Liver (tissue), 9 donors: ENCODE data around the gene CACNG6. TPM values are rescaled to one million over a fixed set of nuclear protein-coding genes. Genes with fewer than 3 reads are reported as not detected.

Experiments
- DNase-seq: peaks from one replicate; pipeline ENCODE4 v3.0.0-alpha.2; 2017; ENCODE audit warnings: low spot score
- H3K27ac ChIP-seq, 2 donors: one replicate each; pipeline ENCODE4 v1.7.0; 2013; ENCODE audit warnings: inconsistent platforms in 2 of 2, low read length in 2 of 2, control low read depth in 1 of 2, low read depth in 1 of 2, mild to moderate bottlenecking in 1 of 2
- H3K27me3 ChIP-seq, 4 donors: one replicate each; pipeline versions ENCODE4 v1.6.1 to v1.7.0; 2013; ENCODE audit warnings: low read length in 3 of 4, inconsistent platforms in 1 of 4, mild to moderate bottlenecking in 1 of 4, moderate library complexity in 1 of 4; ENCODE audit not compliant: control insufficient read depth in 4 of 4, insufficient read depth in 4 of 4
- H3K36me3 ChIP-seq, 4 donors: one replicate each; pipeline versions ENCODE4 v1.6.1 to v1.7.0; 2013; ENCODE audit warnings: low read length in 3 of 4, mild to moderate bottlenecking in 3 of 4, low read depth in 1 of 4, moderate library complexity in 1 of 4; ENCODE audit not compliant: control insufficient read depth in 4 of 4, insufficient read depth in 3 of 4
- H3K4me1 ChIP-seq, 4 donors: one replicate each; pipeline versions ENCODE4 v1.6.1 to v1.7.0; 2013; ENCODE audit warnings: low read length in 3 of 4, mild to moderate bottlenecking in 3 of 4, moderate library complexity in 1 of 4; ENCODE audit not compliant: control insufficient read depth in 4 of 4, insufficient read depth in 4 of 4
- H3K4me3 ChIP-seq, 3 donors: one replicate each; pipeline versions ENCODE4 v1.6.1 to v1.7.0; 2013; ENCODE audit warnings: low read length in 3 of 3, control low read depth in 1 of 3, low read depth in 1 of 3, mild to moderate bottlenecking in 1 of 3
- H3K9ac ChIP-seq, 2 donors: one replicate each; pipeline ENCODE4 v1.7.0; 2013; ENCODE audit warnings: low read length in 2 of 2, mild to moderate bottlenecking in 2 of 2, moderate library complexity in 2 of 2, control low read depth in 1 of 2, low read depth in 1 of 2
- H3K9me3 ChIP-seq, 4 donors: one replicate each; pipeline versions ENCODE4 v1.6.1 to v1.7.0; 2013; ENCODE audit warnings: low read length in 3 of 4; ENCODE audit not compliant: control insufficient read depth in 4 of 4
- ATF3 ChIP-seq: IDR thresholded peaks from 2 replicates; pipeline ENCODE4 v1.6.1; 2016; ENCODE audit warnings: antibody characterized with exemption
- CTCF ChIP-seq: fragments of 150-350 bp; IDR thresholded peaks from 2 replicates; pipeline ENCODE4 v1.5.1; 2017; ENCODE audit warnings: improper control_type of control experiment, low read depth, low read length; ENCODE audit not compliant: missing input control
- EGR1 ChIP-seq, 2 donors: IDR thresholded peaks; 2 replicates each; pipeline ENCODE4 v1.6.1; 2016 to 2018; ENCODE audit warnings: antibody characterized with exemption in 2 of 2, low read depth in 2 of 2
- FOXA1 ChIP-seq: IDR thresholded peaks from 2 replicates; pipeline ENCODE4 v1.6.1; 2016; ENCODE audit warnings: antibody characterized with exemption
- FOXA2 ChIP-seq: IDR thresholded peaks from 2 replicates; pipeline ENCODE4 v1.6.1; 2016; ENCODE audit warnings: antibody characterized with exemption
- GABPA ChIP-seq, 2 donors: IDR thresholded peaks in 1 of 2; conservative IDR thresholded peaks in 1 of 2; 2 replicates each; pipeline ENCODE4 v1.6.1; 2016; ENCODE audit warnings: antibody characterized with exemption in 2 of 2, mild to moderate bottlenecking in 1 of 2, moderate library complexity in 1 of 2
- HNF4A ChIP-seq, 2 donors: conservative IDR thresholded peaks; 2 replicates each; pipeline ENCODE4 v1.6.1; 2016; ENCODE audit warnings: antibody characterized with exemption in 2 of 2, mild to moderate bottlenecking in 2 of 2
- HNF4G ChIP-seq: IDR thresholded peaks from 2 replicates; pipeline ENCODE4 v1.6.1; 2016; ENCODE audit warnings: antibody characterized with exemption
- JUND ChIP-seq, 2 donors: IDR thresholded peaks; 2 replicates each; pipeline ENCODE4 v1.6.1; 2016; ENCODE audit warnings: antibody characterized with exemption in 2 of 2
- MAX ChIP-seq: IDR thresholded peaks from 2 replicates; pipeline ENCODE4 v1.6.1; 2016; ENCODE audit warnings: antibody characterized with exemption
- NR2F2 ChIP-seq: IDR thresholded peaks from 2 replicates; pipeline ENCODE4 v1.6.1; 2016; ENCODE audit warnings: antibody characterized with exemption
- RAD21 ChIP-seq, 2 donors: IDR thresholded peaks; 2 replicates each; pipeline ENCODE4 v1.6.1; 2016; ENCODE audit warnings: antibody characterized with exemption in 2 of 2, mild to moderate bottlenecking in 2 of 2
- REST ChIP-seq: IDR thresholded peaks from 2 replicates; pipeline ENCODE4 v1.6.1; 2016; ENCODE audit warnings: antibody characterized with exemption, mild to moderate bottlenecking
- RXRA ChIP-seq, 2 donors: IDR thresholded peaks; 2 replicates each; pipeline ENCODE4 v1.6.1; 2017 to 2018; ENCODE audit warnings: antibody characterized with exemption in 2 of 2, mild to moderate bottlenecking in 1 of 2
- SP1 ChIP-seq: IDR thresholded peaks from 2 replicates; pipeline ENCODE4 v1.6.1; 2018; ENCODE audit warnings: antibody characterized with exemption, mild to moderate bottlenecking
- TAF1 ChIP-seq: conservative IDR thresholded peaks from 2 replicates; pipeline ENCODE4 v1.6.1; 2016; ENCODE audit warnings: antibody characterized with exemption, mild to moderate bottlenecking
- YY1 ChIP-seq: IDR thresholded peaks from 2 replicates; pipeline ENCODE4 v1.6.1; 2016; ENCODE audit warnings: antibody characterized with exemption, mild to moderate bottlenecking
- ZBTB33 ChIP-seq: IDR thresholded peaks from 2 replicates; pipeline ENCODE4 v1.6.1; 2016; ENCODE audit warnings: antibody characterized with exemption
- WGBS: extraction: QIAGEN DNeasy Blood & Tissue Kit; methylation state at CpG from one replicate; pipeline ENCODE4 v1.1.7; 2013; 5-methylcytosine and 5-hydroxymethylcytosine counted together
- polyA plus RNA-seq, 2 donors: library from polyadenylated mRNA; stranded (reverse) in 1 of 2; unstranded in 1 of 2; fragments of 200-250 nt in 1 of 2; fragments of >200 nt in 1 of 2; fragmentation: Nextera tagmentation in 1 of 2; extraction: Ambion mirVana in 1 of 2; gene quantifications; one replicate each; pipeline versions ENCODE4 v1.2.1 to v1.2.3, GENCODE V29; 2013 to 2015
- total RNA-seq, 2 donors: library from RNA; depleted of rRNA; stranded (reverse); fragments of >200 nt; gene quantifications; one replicate each; pipeline ENCODE4 v1.2.3, GENCODE V29; 2014
- donor health status: healthy.
- donor health status: healthy.
- donor health status: healthy.
- donor health status: healthy.
- donor health status: healthy.

CACNG6 gene
- total and polyA plus RNA-seq, 4 donors, result not detected

- TF ChIP-seq NR2F2 (no peak), YY1 (no peak), TAF1 (no peak)
Observed at GRCh38 chr19:53982001-53982451, 9.4 kb upstream of the CACNG6 start (continued).

- Histone ChIP-seq H3K4me3 (peak overlapping the region in 1 of 3 donors; percentile 27), H3K9ac (no peak overlapping the region)
Observed at GRCh38 chr19:53982611-53983010, 8.8 kb upstream of the CACNG6 start.

GRCh38 chr19:53983457-53984289 is 7.8 kb upstream of the CACNG6 start:
- Histone ChIP-seq H3K4me3 (no peak overlapping the region), H3K27ac (no peak overlapping the region), H3K4me1 (peaks cover 0 to 6% (median 2%) of the 10 kb centered on the region in 4 donors), H3K9me3 (peaks cover 0 to 3% (median 1%) of the 10 kb centered on the region in 4 donors), H3K36me3 (no peaks in the 10 kb centered on the region), H3K27me3 (peaks cover 4 to 15% (median 9%) of the 10 kb centered on the region in 4 donors), H3K9ac (no peak overlapping the region)
- TF ChIP-seq TAF1 (no peak), CTCF (no peak), REST (no peak), SP1 (no peak), ATF3 (no peak), RAD21 (IDR thresholded peaks at IDR 0.05) (no peak), RXRA (IDR thresholded peaks at IDR 0.05) (no peak), NR2F2 (no peak), FOXA1 (no peak), HNF4A (conservative IDR thresholded peaks at IDR 0.05) (no peak), HNF4G (no peak), MAX (no peak), JUND (IDR thresholded peaks at IDR 0.05) (no peak), YY1 (no peak), ZBTB33 (no peak), EGR1 (IDR thresholded peaks at IDR 0.05; ENCODE audit: low read depth in 2 of 2) (no peak), GABPA (IDR thresholded peaks at IDR 0.05 in 1 of 2, conservative IDR thresholded peaks at IDR 0.05 in 1 of 2) (no peak), FOXA2 (no peak)
- 84% methylated on average over 24 of the region's 24 CpGs for WGBS
- no peak for DNase-seq

More at GRCh38 chr19:53982611-53983010, 8.8 kb upstream of the CACNG6 start:
- H3K36me3 ChIP-seq, result no peaks in the 10 kb centered on the region
- no peak for DNase-seq
- H3K27me3 ChIP-seq, result peaks cover 4 to 15% (median 11%) of the 10 kb centered on the region in 4 donors
- 3% methylated on average over 61 of the region's 61 CpGs for WGBS
- peaks cover 0 to 3% (median 1%) of the 10 kb centered on the region in 4 donors for H3K9me3 ChIP-seq
- TF ChIP-seq EGR1 (IDR thresholded peaks at IDR 0.05; ENCODE audit: low read depth in 2 of 2) (no peak), SP1 (no peak), TAF1 (no peak), RXRA (IDR thresholded peaks at IDR 0.05) (no peak), YY1 (no peak)
- H3K4me1 ChIP-seq, result peaks cover 2 to 8% (median 4%) of the 10 kb centered on the region in 4 donors
- no peak overlapping the region for H3K27ac ChIP-seq
